NOMO-1 (cell line): ENCODE results near the gene ATG5.
"Not testable (repeated sequence)": the region's sequence is repeated elsewhere in the genome, so short reads cannot be mapped to it uniquely, and the experiment has no call there.

Experiments
- DNase-seq, 2 experiments: peaks; one replicate each; lab custom pipeline; 2025; ENCODE audit not compliant: unreplicated experiment in 2 of 2; lab: John Stamatoyannopoulos, UW

ATG5 gene

DNA sequence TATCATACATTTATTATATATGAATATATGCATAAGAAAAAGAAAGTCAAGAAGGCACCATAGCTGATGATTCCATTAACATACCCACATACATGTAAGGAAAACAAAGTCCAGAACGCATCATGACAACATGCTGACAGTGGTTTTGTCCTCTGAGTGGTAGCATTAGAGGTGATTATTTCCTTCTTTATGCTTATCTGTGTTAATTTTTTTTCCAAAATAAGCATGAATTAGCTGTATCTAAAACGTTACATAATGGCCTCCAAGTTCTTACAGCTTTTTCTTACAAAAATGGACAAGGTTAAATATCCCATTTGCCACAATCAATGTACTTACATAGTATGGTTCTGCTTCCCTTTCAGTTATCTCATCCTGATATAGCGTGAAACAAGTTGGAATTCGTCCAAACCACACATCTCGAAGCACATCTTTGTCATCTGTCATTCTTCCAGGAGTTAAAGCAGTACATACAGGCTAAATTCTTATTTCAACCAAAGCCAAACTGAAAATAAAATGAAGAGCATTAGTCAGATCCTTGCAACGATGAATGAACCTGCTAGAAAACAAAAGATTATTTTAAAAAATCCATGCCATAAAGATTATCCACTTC, 9.7 kb downstream of the ATG5 start:
- DNase-seq: no peak

DNA sequence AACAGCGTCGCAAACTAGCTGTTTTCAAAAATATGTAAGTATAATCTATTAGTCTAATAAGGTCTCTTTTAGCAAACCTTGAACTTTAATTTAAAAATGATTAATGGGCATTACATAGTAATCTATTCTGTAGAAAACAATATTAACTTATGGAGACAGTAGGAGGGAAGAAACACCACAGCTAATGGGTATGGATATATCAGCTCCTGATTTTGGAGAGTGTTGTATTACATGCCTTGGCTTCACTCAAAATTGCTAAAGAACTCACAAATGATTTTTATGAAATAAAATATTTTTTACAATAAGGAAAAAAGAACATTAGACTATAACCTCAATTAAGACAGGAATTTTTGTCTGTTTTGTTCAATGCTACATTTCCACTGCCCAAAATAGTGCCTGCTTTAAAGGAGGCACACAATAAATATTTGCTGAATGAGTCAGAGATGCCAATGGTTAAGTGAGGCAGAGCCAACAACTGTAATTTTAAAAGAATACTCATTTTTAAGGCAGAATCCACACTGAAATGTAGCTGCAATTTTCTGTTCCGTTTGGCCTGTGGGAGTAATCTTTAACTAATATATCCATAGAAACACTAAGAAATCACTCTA, 15.7 kb downstream of the ATG5 start:
- DNase-seq: no peak

DNA sequence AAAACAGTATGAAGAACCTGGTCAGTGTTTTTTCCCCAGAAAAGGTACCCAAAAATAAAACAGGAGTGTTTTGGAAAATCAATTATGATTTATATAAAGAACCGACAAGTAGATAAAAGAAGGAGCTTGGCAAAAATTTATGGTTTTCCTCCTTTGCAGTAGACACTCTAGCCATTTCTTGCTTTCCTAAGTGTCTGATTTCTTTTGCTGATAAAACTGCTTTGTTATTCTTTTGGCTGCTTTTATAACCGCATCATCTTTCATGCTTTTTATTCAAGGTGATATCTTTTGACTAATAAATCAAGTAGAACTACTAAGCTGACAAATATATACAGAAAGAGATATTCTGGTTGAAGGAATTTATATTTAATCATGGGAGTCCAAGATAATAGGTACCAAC, 16.6 kb downstream of the ATG5 start:
- no peak for DNase-seq

DNA sequence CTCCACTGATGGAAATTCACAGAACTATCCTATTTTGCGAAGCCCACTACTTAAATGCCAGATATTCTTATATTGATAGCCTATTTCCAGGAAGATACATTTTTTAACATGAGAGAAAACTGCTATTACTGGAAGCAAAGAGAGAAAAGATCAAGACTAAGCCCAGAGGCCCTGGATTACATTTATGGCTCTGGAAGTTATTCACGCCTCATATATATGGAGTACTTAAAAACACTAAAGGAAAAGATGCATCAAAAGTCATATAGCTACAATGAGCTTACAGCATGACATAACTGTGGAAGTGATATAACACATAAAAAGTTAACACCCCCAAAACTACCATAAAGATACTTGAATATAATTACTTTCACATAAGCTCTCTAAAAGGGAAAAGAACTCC, 19.8 kb downstream of the ATG5 start:
- DNase-seq: no peak

DNA sequence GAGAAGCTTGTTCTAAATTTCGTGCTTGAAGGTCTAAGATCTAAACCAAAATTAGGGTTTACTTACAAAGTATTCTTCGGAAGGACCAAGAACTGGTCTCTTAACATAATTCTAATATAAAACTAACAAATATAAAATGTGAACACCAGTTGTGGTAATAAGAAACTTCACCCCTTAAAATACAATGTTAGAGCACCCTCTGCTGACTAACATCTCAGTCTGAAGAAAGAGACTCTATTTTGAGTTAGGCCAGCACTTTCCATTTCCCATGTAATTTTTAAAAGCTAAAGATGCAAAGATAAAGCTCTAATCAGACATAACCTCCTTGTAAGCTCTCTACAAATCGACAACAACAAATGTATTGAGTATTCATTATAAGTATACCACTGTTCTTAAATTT, 24.6 kb downstream of the ATG5 start:
- DNase-seq: peak in 1 of 2 experiments; percentile 14

DNA sequence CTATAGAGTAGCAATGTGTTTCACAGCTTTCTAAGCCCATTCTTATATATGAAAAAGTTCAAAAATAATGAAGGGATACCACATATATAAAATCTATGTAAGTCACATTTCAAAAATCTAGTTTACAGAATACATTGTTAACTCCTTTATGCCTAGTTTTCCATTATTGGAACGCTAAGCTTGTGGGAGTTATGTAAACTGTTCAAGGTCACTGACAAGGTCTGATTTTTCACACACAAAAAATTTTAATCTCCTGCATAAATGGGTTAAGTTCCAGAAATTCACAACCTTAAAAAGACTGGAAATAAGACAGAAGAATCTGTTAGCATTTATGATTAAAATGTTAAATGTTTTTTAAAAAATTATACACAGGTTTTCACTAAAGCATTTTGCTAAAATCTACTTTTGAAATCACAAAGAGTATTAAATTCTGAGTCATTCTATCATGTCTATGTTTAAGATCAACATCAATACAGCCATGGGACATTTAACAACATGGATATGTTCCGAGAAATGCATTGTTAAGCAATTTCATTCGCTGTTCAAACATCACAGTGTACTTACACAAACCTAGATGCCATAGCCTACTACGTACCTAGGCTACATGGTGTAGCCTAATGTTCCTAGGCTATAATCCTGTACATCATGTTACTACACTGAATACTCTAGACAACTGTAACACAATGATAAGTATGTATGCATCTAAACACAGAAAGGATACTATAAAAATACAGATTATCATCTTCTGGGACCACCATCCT, 25.4 kb downstream of the ATG5 start:
- no peak for DNase-seq

DNA sequence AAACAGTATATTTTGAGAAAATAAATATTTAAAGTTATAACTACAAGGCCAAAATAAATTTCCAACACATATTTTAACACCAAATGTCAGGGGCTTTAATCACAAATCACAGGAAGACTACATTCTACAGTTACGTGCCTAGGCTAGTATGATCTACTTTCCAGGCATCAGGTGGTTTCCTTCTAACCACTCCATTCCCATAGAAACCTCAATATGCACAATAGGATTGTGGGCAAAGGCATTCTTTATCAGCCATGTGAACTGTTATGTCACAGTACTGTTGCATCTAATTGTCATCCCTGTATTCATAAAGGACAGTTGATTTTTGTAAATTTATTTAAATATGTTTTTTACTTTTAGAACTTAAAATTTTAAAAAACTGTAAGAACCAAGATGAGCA, 32.4 kb downstream of the ATG5 start:
- no peak for DNase-seq

DNA sequence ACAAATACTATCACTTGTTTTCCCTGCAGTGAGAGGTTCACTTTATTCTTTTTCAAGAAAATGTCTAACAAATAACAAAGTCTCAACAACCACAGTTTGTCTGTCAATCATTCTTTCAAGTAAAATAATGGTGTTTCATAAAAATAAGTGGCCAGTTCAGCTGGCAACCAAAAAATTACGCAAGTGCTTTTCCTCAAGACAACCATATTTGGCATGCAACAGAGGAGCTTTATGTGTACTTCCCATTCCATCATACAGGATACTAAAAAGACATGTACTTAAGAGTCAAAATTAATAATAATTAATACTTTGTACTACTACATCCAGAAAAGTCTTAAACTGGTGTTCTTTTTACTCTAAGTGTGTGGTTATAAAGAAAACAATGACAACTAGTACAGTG, 34.6 kb downstream of the ATG5 start:
- DNase-seq: no peak

DNA sequence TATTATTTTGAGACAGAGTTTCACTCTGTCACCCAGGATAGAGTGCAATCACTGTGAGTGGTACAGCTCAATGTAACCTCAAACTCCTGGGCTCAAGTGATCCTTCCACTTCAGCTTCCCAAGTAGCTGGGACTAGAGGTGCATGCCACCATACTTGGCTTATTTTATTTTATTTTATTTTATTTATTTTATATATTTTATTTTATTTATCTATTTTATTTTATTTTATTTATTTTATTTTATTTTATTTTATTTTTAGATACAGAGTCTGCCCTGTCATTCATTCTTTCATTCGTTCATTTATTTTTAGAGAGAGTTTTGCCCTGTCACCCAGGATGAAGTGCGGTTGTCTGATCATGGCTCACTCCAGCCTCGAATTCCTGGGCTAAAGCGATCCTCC, 35.5 kb downstream of the ATG5 start:
- no peak for DNase-seq

DNA sequence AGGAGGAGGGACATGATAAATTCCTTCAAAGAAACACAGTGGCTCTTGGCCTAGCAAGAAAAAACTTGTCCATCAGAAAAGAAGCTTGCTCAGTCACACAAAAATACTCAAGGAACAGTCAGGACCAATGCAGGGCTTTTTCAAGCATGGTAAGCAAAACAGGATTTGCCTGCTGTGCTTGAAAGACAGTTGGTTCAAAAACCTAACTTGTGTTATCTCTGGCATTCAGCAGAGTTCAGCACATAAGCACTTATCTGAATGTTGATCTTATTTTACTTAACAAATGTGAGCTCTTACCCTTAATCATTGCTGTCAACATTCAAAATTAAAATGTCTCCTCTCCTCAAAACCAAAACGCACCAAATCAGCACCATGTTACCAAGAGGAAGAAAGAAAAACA, 38.3 kb downstream of the ATG5 start:
- DNase-seq: no peak

DNA sequence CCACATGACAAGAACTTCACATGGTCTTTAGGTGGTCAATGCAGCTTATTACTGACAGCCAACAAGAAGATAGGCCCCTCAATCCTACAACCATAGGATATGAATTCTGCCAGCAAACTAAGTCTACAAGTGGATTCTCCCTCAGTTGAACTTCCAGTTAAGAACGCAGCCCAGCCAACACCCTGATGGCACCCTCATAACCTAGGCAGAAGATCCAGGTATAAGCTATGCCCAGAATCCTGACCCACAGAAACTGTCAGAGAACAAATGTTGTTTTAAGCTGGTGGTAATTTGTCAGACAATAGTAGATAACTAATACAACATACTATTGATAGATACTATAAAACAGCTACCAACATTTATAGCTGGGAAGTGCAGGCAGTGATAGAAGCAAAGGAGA, 38.8 kb downstream of the ATG5 start:
- DNase-seq: no peak

DNA sequence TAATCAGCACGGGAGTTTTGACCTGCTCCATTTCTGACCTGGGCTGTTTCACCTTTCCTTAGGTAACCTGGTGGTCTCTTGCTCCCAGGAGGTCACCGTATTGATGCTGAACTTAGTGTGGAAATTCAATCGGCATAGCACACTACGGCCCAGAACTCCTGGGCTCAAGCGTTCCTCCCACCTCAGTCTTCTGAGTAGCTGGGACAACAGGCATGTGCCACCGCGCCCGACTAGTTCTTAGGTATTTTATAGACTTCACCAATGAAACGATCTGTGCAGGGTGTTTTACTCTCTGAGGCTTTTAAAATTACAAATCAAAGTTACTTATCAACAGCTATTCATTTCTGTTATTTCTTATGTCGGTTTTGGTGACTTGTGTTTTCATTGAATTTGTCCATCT, 42.1 kb downstream of the ATG5 start:
- DNase-seq: no peak

DNA sequence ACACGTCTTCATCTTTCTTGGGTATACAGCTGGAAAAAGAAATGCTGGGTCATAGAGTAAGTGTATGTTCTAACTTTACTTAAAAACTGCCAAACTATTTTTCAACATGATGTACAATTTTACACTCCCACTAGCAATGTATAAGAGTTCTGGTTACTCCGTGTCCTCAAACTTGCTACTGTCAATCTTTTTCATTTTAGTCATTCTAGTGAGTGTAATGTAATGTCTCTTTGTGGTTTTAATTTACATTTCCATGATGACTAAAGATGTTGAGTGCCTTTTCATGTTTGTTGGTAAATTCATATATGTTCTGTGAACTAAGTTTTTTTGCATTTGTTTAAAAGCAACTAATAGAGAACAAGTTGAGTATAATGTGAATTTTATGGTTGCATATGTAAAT, 43.9 kb downstream of the ATG5 start:
- DNase-seq: no peak

DNA sequence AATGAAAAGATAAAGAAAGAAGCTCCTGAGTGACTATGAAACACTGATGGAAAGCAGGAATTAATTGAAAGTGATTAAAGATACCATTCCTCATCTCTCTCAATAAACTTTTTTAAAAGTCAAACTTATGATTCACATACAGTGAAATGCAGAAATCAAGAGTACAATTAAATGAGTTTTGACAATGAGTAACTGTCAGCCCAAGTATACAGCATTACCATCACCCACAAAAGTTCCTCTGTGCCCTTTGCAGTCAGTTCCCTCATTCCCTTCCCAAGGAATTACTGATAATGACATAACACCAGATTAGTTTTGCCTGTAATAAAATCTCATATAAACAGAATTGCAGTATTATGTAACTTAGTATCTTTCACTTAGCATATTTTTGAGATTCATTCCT, 44.5 kb downstream of the ATG5 start:
- no peak for DNase-seq

DNA sequence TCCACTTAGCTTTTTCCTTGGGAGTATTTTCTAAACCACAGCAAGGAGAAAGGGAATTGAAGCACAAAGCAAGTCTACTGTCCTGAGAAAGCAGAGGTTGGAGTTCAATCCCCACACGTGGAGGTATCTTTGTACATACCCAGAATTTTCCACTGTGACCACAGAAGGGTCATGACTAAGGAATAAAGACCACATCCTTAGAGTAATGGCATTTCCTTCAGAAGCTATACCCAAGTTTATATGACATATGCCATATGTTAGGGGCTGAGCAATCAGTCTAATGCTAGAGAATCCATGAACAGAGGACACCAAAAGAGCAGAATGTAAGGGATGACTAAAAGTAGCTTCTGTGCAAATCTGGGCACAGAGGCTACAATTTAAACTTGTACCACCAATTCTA, 46.4 kb downstream of the ATG5 start:
- DNase-seq: no peak

DNA sequence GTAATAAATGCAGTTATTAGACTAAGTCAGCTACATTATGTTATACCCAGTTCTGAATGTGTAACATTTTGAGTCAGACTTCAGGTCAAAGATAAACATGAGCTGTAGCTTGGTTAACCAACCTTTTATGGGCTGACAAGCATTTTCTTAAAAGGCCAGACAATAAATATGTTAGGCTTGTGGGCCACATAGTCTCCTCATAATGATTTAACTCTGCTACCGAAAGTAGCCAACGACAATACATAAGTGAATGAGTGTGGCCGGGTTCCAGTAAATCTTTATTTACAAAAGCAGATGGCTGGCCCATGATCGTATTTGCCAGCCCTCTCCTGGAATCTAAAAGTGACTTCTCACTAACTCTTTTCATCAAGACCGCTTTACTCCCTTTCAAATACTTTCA, 49.9 kb downstream of the ATG5 start:
- DNase-seq: no peak

DNA sequence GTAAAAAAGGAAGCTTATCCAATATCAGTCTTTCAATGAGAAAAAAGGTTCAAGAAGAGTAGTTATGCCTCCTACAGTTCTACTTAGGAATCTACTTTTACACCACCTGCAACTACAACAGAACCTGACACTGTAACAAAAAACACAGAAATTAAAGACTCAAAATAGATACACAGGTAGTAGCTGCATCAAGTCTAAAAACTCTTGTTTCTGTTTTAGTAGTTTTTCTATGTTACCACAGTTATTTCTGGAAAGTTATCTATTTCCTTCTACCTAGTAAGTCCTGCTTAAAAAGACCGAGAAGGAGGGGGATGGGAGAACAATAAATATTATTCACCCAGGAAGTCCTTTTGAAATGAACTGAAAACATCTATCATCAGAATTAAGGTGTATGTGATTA, 52.5 kb downstream of the ATG5 start:
- no peak for DNase-seq

DNA sequence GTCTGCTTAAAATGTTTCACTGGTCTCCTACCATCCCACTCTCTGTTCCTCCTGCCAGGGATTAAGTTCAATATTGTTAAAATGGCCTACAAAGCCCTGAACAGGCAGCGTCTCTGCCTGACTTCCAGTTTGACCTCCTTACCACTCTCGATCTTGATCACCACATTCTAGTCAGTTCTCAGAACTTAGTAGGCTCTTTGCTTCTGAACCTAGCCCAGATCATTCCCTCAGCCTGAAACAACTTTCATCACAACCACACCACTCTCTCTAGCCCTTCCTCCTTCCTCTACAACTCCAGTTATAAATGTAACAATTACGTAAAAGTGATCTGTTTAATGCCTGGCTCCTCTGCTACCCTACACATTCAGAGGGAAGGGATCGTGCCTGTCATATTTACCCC, 53.3 kb downstream of the ATG5 start:
- DNase-seq: no peak

DNA sequence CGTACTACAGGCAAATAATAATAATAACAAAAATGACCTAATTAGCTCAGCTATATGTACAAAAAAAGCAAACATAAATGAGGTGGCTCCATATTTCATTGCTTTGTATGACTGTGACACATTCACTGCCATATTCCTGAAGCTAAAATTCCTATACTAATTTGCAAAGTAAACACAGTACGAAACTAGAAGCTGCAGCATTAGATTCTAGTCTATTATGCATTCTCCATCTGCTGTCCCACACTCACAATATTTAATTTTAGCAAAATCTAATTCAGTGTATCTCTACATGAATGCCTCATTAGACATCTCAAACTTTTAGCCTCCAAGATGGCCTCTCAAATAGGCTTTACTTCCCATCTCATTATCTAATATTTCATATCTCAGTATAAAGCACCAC, 55.1 kb downstream of the ATG5 start:
- no peak for DNase-seq

DNA sequence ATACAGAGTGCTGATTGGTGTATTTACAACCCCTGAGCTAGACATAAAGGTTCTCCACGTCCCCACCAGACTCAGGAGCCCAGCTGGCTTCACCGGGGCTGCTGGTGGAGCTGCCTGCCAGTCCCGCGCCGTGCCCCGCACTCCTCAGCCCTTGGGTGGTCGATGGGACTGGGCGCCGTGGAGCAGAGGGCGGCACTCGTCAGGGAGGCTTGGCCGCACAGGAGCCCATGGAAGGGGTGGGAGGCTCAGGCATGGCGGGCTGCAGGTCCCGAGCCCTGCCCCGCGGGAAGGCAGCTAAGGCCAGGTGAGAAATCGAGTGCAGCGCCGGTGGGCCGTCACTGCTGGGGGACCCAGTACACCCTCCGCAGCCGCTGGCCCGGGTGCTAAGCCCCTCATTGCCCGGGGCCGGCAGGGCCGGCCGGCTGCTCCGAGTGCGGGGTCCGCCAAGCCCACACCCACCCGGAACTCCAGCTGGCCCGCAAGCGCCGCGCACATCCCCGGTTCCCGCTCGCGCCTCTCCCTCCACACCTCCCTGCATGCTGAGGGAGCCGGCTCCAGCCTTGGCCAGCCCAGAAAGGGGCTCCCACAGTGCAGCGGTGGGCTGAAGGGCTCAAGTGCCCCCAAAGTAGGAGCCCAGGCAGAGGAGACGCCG, 56.2 kb downstream of the ATG5 start:
- DNase-seq: not testable (repeated sequence)

DNA sequence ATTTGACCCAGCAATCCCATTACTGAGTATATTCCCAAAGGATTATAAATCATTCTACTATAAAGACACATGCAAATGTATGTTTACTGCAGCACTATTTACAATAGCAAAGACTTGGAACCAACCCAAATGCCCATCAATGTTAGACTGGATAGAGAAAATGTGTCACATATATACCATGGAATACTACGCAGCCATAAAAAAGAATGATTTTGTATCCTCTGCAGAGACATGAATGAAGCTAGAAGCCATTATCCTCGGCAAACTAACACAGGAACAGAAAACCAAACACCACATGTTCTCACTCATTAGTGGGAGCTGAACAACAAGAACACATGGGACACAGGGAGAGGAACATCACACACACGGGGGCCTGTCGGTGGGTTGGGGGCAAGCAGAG, 57.1 kb downstream of the ATG5 start:
- not testable (repeated sequence) for DNase-seq

DNA sequence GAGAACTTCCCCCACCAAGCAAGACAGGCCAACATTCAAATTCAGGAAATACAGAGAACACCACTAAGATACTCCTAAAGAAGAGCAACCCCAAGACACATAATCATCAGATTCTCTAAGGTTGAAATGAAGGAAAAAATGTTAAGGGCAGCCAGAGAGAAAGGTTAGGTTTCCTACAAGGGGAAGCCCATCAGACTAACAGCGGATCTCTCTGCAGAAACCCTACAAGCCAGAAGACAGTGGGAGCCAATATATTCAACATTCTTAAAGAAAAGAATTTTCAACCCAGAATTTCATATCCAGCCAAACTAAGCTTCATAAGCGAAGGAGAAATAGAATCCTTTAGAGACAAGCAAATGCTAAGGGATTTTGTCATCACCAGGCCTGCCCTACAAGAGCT, 61.1 kb downstream of the ATG5 start:
- not testable (repeated sequence) for DNase-seq
